ENCODE measurements around the gene FEM1B. TPM values are rescaled to one million over a fixed set of nuclear protein-coding genes. Genes with fewer than 3 reads are reported as not detected.

Gene FEM1B
- total RNA-seq, 2 donors from 2014 or later, result 33.1 to 55.3 TPM

- H3K36me3 ChIP-seq, result peaks cover 4% of the 10 kb centered on the region
- H3K27ac ChIP-seq, result peak overlapping the region in 1 of 2 donors; percentile 59
- no peak overlapping the region for H3K4me3 ChIP-seq
- no peaks in the 10 kb centered on the region for H3K27me3 ChIP-seq
- H3K9me3 ChIP-seq, result no peaks in the 10 kb centered on the region
- DNase-seq (ENCODE audit: low spot score), result peak; percentile 51
- peaks cover 0 to 53% of the 10 kb centered on the region in 2 donors for H3K4me1 ChIP-seq
- no peak for TF ChIP-seq CTCF (IDR thresholded peaks at IDR 0.05)
Measured at GRCh38 chr15:68298336-68298735, 20.8 kb downstream of the FEM1B start.

GRCh38 chr15:68298882-68299381, 21.4 kb downstream of the FEM1B start:
- Histone ChIP-seq H3K4me1 (peaks cover 0 to 57% of the 10 kb centered on the region in 2 donors), H3K27ac (peak overlapping the region; percentile 40 to 59), H3K9me3 (no peaks in the 10 kb centered on the region), H3K36me3 (peaks cover 4% of the 10 kb centered on the region), H3K27me3 (no peaks in the 10 kb centered on the region), H3K4me3 (peak overlapping the region; percentile 20 to 25)
- peak; percentile 57 for DNase-seq (ENCODE audit: low spot score)
- TF ChIP-seq CTCF (IDR thresholded peaks at IDR 0.05), result no peak

- DNase-seq (ENCODE audit: low spot score), result peak; percentile 55
- Histone ChIP-seq H3K4me3 (peak overlapping the region; percentile 20 to 25), H3K4me1 (peaks cover 0 to 57% of the 10 kb centered on the region in 2 donors), H3K27ac (peak overlapping the region; percentile 40 to 59), H3K9me3 (no peaks in the 10 kb centered on the region), H3K27me3 (no peaks in the 10 kb centered on the region), H3K36me3 (peaks cover 4% of the 10 kb centered on the region)
- TF ChIP-seq CTCF (IDR thresholded peaks at IDR 0.05), result no peak
Measured at GRCh38 chr15:68299436-68299835, 21.9 kb downstream of the FEM1B start.

- Histone ChIP-seq H3K36me3 (peaks cover 4% of the 10 kb centered on the region), H3K27ac (peak overlapping the region in 1 of 2 donors; percentile 59), H3K27me3 (no peaks in the 10 kb centered on the region), H3K4me3 (no peak overlapping the region), H3K4me1 (peaks cover 0 to 56% of the 10 kb centered on the region in 2 donors), H3K9me3 (no peaks in the 10 kb centered on the region)
- no peak for TF ChIP-seq CTCF (IDR thresholded peaks at IDR 0.05)
- peak; percentile 46 for DNase-seq (ENCODE audit: low spot score)
Measured at GRCh38 chr15:68300115-68300940, 22.8 kb downstream of the FEM1B start.

- H3K27ac ChIP-seq, result no peak overlapping the region
- no peak for DNase-seq (ENCODE audit: low spot score)
- peaks cover 0 to 48% of the 10 kb centered on the region in 2 donors for H3K4me1 ChIP-seq
- H3K4me3 ChIP-seq, result no peak overlapping the region
- no peak for TF ChIP-seq CTCF (IDR thresholded peaks at IDR 0.05)
- peaks cover 4% of the 10 kb centered on the region for H3K36me3 ChIP-seq
- H3K27me3 ChIP-seq, result no peaks in the 10 kb centered on the region
- no peaks in the 10 kb centered on the region for H3K9me3 ChIP-seq
Measured at GRCh38 chr15:68301301-68301700, 23.8 kb downstream of the FEM1B start.

Data from right atrium auricular region (tissue), 2 donors.